ENCODE measurements around the gene USP12. TPM values are rescaled to one million over a fixed set of nuclear protein-coding genes. Genes with fewer than 3 reads are reported as not detected.

Gene USP12
- total RNA-seq, 2 experiments from 2014 or later: 19.3 to 19.8 TPM

- CTCF ChIA-PET: no interaction called here
- POLR2A ChIA-PET: interaction anchor here (0.7 kb wide), 1 partner anchor 30 kb away, joined by 3 read pairs; no protein-coding TSS in a partner anchor
- H3K27me3 Mint-ChIP-seq (ENCODE audit: low read depth): no peaks in the 10 kb centered on the region
- no peak overlapping the region for H3K27ac Mint-ChIP-seq
- no peaks in the 10 kb centered on the region for H3K9me3 Mint-ChIP-seq (ENCODE audit: insufficient read depth)
- no peak for ATAC-seq
- H3K36me3 Mint-ChIP-seq (ENCODE audit: low read depth): peaks cover 38% of the 10 kb centered on the region
- H3K4me1 Mint-ChIP-seq (ENCODE audit: low read depth): peaks cover 4% of the 10 kb centered on the region
- DNase-seq: no peak
- no peak overlapping the region for H3K4me3 Mint-ChIP-seq
Observed at GRCh38 chr13:27117158-27117557, 54.5 kb downstream of the USP12 start.

- CTCF ChIA-PET: no interaction called here
Observed at GRCh38 chr13:27113436-27113835, 58.2 kb downstream of the USP12 start.

GRCh38 chr13:27112006-27112405 lies 59.6 kb downstream of the USP12 start:
- CTCF ChIA-PET: no interaction called here
- H3K27me3 Mint-ChIP-seq (ENCODE audit: low read depth): no peaks in the 10 kb centered on the region

More at GRCh38 chr13:27113436-27113835, 58.2 kb downstream of the USP12 start:
- DNase-seq (no peak), ATAC-seq (no peak)
- Mint-ChIP-seq H3K36me3 (ENCODE audit: low read depth) (peaks cover 36% of the 10 kb centered on the region), H3K9me3 (ENCODE audit: insufficient read depth) (no peaks in the 10 kb centered on the region), H3K4me1 (ENCODE audit: low read depth) (no peaks in the 10 kb centered on the region), H3K27me3 (ENCODE audit: low read depth) (no peaks in the 10 kb centered on the region), H3K27ac (no peak overlapping the region), H3K4me3 (no peak overlapping the region)
- POLR2A ChIA-PET: no interaction called here

GRCh38 chr13:27110056-27110746 lies 61.4 kb downstream of the USP12 start:
- no peaks in the 10 kb centered on the region for H3K9me3 Mint-ChIP-seq (ENCODE audit: insufficient read depth)
- no peak overlapping the region for H3K4me3 Mint-ChIP-seq
- no peak for ATAC-seq
- ChIA-PET CTCF (interaction anchor here (1.4 kb wide), 1 partner anchor 9 kb away, joined by 3 read pairs; no protein-coding TSS in a partner anchor), POLR2A (interaction anchor here (1.0 kb wide), 1 partner anchor 57 kb away, joined by 3 read pairs; no protein-coding TSS in a partner anchor)
- no peak for DNase-seq
- H3K4me1 Mint-ChIP-seq (ENCODE audit: low read depth): no peaks in the 10 kb centered on the region
- H3K36me3 Mint-ChIP-seq (ENCODE audit: low read depth): peaks cover 33% of the 10 kb centered on the region
- H3K27ac Mint-ChIP-seq: no peak overlapping the region
- H3K27me3 Mint-ChIP-seq (ENCODE audit: low read depth): no peaks in the 10 kb centered on the region

More at GRCh38 chr13:27112006-27112405, 59.6 kb downstream of the USP12 start:
- H3K36me3 Mint-ChIP-seq (ENCODE audit: low read depth): peaks cover 36% of the 10 kb centered on the region
- DNase-seq (no peak), ATAC-seq (no peak)
- H3K4me3 Mint-ChIP-seq: no peak overlapping the region
- POLR2A ChIA-PET: no interaction called here
- no peaks in the 10 kb centered on the region for H3K9me3 Mint-ChIP-seq (ENCODE audit: insufficient read depth)
- no peak overlapping the region for H3K27ac Mint-ChIP-seq
- no peaks in the 10 kb centered on the region for H3K4me1 Mint-ChIP-seq (ENCODE audit: low read depth)

- ATAC-seq: no peak
Observed at GRCh38 chr13:27106144-27106543, 65.5 kb downstream of the USP12 start.

GRCh38 chr13:27104606-27105005 lies 67.0 kb downstream of the USP12 start:
- Mint-ChIP-seq H3K9me3 (ENCODE audit: insufficient read depth) (no peaks in the 10 kb centered on the region), H3K36me3 (ENCODE audit: low read depth) (peaks cover 36% of the 10 kb centered on the region), H3K27ac (no peak overlapping the region), H3K27me3 (ENCODE audit: low read depth) (no peaks in the 10 kb centered on the region), H3K4me3 (no peak overlapping the region), H3K4me1 (ENCODE audit: low read depth) (no peaks in the 10 kb centered on the region)
- POLR2A ChIA-PET: no interaction called here
- CTCF ChIA-PET: no interaction called here
- DNase-seq (no peak), ATAC-seq (no peak)

More at GRCh38 chr13:27106144-27106543, 65.5 kb downstream of the USP12 start:
- POLR2A ChIA-PET: no interaction called here
- no peaks in the 10 kb centered on the region for H3K9me3 Mint-ChIP-seq (ENCODE audit: insufficient read depth)
- no peak overlapping the region for H3K27ac Mint-ChIP-seq
- DNase-seq: no peak
- peaks cover 36% of the 10 kb centered on the region for H3K36me3 Mint-ChIP-seq (ENCODE audit: low read depth)
- no peak overlapping the region for H3K4me3 Mint-ChIP-seq
- H3K27me3 Mint-ChIP-seq (ENCODE audit: low read depth): no peaks in the 10 kb centered on the region
- no peaks in the 10 kb centered on the region for H3K4me1 Mint-ChIP-seq (ENCODE audit: low read depth)
- CTCF ChIA-PET: no interaction called here

GRCh38 chr13:27101847-27102246 lies 69.8 kb downstream of the USP12 start:
- CTCF ChIA-PET: no interaction called here
- POLR2A ChIA-PET: no interaction called here
- Mint-ChIP-seq H3K36me3 (ENCODE audit: low read depth) (peaks cover 34% of the 10 kb centered on the region), H3K9me3 (ENCODE audit: insufficient read depth) (no peaks in the 10 kb centered on the region), H3K27ac (no peak overlapping the region), H3K4me3 (no peak overlapping the region), H3K4me1 (ENCODE audit: low read depth) (peaks cover 9% of the 10 kb centered on the region), H3K27me3 (ENCODE audit: low read depth) (no peaks in the 10 kb centered on the region)
- DNase-seq (no peak), ATAC-seq (no peak)

- Mint-ChIP-seq H3K27me3 (ENCODE audit: low read depth) (no peaks in the 10 kb centered on the region), H3K4me3 (no peak overlapping the region), H3K36me3 (ENCODE audit: low read depth) (peaks cover 34% of the 10 kb centered on the region), H3K27ac (no peak overlapping the region), H3K4me1 (ENCODE audit: low read depth) (peaks cover 9% of the 10 kb centered on the region), H3K9me3 (ENCODE audit: insufficient read depth) (no peaks in the 10 kb centered on the region)
- POLR2A ChIA-PET: no interaction called here
- CTCF ChIA-PET: no interaction called here
- DNase-seq (no peak), ATAC-seq (no peak)
Observed at GRCh38 chr13:27101289-27101688, 70.3 kb downstream of the USP12 start.

- H3K4me1 Mint-ChIP-seq (ENCODE audit: low read depth): peaks cover 9% of the 10 kb centered on the region
- ChIA-PET POLR2A (no interaction called here), CTCF (no interaction called here)
- H3K4me3 Mint-ChIP-seq: no peak overlapping the region
- H3K27ac Mint-ChIP-seq: no peak overlapping the region
- no peak for DNase-seq
- H3K36me3 Mint-ChIP-seq (ENCODE audit: low read depth): peaks cover 34% of the 10 kb centered on the region
- H3K27me3 Mint-ChIP-seq (ENCODE audit: low read depth): no peaks in the 10 kb centered on the region
- no peak for ATAC-seq
- H3K9me3 Mint-ChIP-seq (ENCODE audit: insufficient read depth): no peaks in the 10 kb centered on the region
Observed at GRCh38 chr13:27097691-27098090, 73.9 kb downstream of the USP12 start.

GRCh38 chr13:27091451-27091850 lies 80.2 kb downstream of the USP12 start:
- Mint-ChIP-seq H3K4me1 (ENCODE audit: low read depth) (no peaks in the 10 kb centered on the region), H3K4me3 (no peak overlapping the region), H3K27me3 (ENCODE audit: low read depth) (no peaks in the 10 kb centered on the region), H3K36me3 (ENCODE audit: low read depth) (peaks cover 46% of the 10 kb centered on the region), H3K9me3 (ENCODE audit: insufficient read depth) (no peaks in the 10 kb centered on the region), H3K27ac (no peak overlapping the region)
- CTCF ChIA-PET: interaction anchor here (1.7 kb wide), 1 partner anchor 106 kb away, joined by 5 read pairs; no protein-coding TSS in a partner anchor
- no peak for DNase-seq
- POLR2A ChIA-PET: no interaction called here
- no peak for ATAC-seq

GRCh38 chr13:27088619-27089018 lies 83.0 kb downstream of the USP12 start:
- H3K36me3 Mint-ChIP-seq (ENCODE audit: low read depth): peaks cover 44% of the 10 kb centered on the region
- DNase-seq: no peak
- CTCF ChIA-PET: no interaction called here
- H3K27me3 Mint-ChIP-seq (ENCODE audit: low read depth): no peaks in the 10 kb centered on the region
- no peaks in the 10 kb centered on the region for H3K9me3 Mint-ChIP-seq (ENCODE audit: insufficient read depth)
- POLR2A ChIA-PET: no interaction called here
- H3K4me1 Mint-ChIP-seq (ENCODE audit: low read depth): no peaks in the 10 kb centered on the region
- no peak overlapping the region for H3K4me3 Mint-ChIP-seq
- no peak for ATAC-seq
- no peak overlapping the region for H3K27ac Mint-ChIP-seq

GRCh38 chr13:27086599-27087265 lies 84.9 kb downstream of the USP12 start:
- POLR2A ChIA-PET: interaction anchor here (0.6 to 1.2 kb wide), 3 partner anchors 30 to 1481 kb away, joined by 3 read pairs; no protein-coding TSS in a partner anchor
- DNase-seq: no peak
- CTCF ChIA-PET: interaction anchor here (1.6 kb wide), 1 partner anchor 10 kb away, joined by 5 read pairs; no protein-coding TSS in a partner anchor
- Mint-ChIP-seq H3K4me1 (ENCODE audit: low read depth) (peaks cover 5% of the 10 kb centered on the region), H3K4me3 (no peak overlapping the region), H3K36me3 (ENCODE audit: low read depth) (peaks cover 40% of the 10 kb centered on the region), H3K27me3 (ENCODE audit: low read depth) (no peaks in the 10 kb centered on the region), H3K27ac (no peak overlapping the region), H3K9me3 (ENCODE audit: insufficient read depth) (no peaks in the 10 kb centered on the region)
- no peak for ATAC-seq
